GM12865 (cell line): ENCODE results near the gene FHIT.

Experiments used
- DNase-seq: peaks from one replicate; pipeline ENCODE4 v3.0.0; 2010; ENCODE audit warnings: low read depth
- H3K4me3 ChIP-seq: 2 replicates; pipeline ENCODE4 v1.5.1; 2011; ENCODE audit warnings: mild to moderate bottlenecking, low read depth, low read length, control low read depth
- TF ChIP-seq, protein P1 (sequence below): IDR thresholded peaks from 2 replicates; pipeline ENCODE4 v1.5.1; 2011; ENCODE audit warnings: low read length, control low read depth, low read depth, inconsistent platforms; ENCODE audit not compliant: insufficient read depth; ENCODE audit errors: missing control alignments

FHIT gene

DNA sequence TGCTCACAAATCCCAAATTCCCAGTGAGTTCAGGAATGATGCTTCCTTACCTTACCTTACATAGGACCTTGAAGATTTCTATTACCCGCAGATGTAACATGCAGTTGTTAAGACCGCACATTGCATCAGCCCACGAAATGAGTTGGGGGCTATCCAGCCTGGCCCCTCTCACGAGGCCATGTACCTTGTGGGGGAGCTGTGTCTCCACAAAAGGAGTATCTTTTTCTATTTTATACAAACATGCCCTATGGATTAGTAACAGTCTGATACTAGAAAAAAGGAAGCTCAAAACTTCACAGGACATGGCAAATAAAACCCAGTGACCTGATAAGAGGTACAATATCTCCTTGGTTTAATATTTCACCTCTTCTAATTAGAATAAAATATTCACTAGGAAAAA is 1114.7 kb downstream of the FHIT start:
- H3K4me3 ChIP-seq, result no peak overlapping the region
- DNase-seq, result no peak
- TF ChIP-seq, protein P1, sequence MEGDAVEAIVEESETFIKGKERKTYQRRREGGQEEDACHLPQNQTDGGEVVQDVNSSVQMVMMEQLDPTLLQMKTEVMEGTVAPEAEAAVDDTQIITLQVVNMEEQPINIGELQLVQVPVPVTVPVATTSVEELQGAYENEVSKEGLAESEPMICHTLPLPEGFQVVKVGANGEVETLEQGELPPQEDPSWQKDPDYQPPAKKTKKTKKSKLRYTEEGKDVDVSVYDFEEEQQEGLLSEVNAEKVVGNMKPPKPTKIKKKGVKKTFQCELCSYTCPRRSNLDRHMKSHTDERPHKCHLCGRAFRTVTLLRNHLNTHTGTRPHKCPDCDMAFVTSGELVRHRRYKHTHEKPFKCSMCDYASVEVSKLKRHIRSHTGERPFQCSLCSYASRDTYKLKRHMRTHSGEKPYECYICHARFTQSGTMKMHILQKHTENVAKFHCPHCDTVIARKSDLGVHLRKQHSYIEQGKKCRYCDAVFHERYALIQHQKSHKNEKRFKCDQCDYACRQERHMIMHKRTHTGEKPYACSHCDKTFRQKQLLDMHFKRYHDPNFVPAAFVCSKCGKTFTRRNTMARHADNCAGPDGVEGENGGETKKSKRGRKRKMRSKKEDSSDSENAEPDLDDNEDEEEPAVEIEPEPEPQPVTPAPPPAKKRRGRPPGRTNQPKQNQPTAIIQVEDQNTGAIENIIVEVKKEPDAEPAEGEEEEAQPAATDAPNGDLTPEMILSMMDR, result no peak

DNA sequence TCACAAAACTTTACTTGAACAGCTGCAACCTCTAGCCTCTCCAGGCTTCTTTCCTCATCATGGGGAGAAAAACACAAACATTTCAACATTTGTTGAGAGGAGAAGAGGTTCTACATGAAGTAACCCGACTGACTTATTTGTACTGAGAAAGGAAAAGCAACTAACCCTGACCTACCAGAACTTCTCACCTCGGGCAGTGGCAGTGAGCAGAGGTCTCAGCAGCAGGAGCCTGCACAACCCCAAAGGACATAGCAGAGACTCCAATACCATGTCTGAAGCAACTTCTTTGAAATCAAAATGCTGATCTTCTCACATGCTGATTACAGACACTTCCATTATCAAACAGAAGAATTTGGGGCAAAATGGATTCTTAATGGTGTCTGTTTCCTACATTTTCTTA is 1115.8 kb downstream of the FHIT start:
- no peak for DNase-seq
- H3K4me3 ChIP-seq, result no peak overlapping the region
- TF ChIP-seq, protein P1, result no peak

GRCh38 chr3:60133269-60134162 is 1117.7 kb downstream of the FHIT start:
- DNase-seq, result no peak
- no peak overlapping the region for H3K4me3 ChIP-seq
- TF ChIP-seq, protein P1, result no peak

DNA sequence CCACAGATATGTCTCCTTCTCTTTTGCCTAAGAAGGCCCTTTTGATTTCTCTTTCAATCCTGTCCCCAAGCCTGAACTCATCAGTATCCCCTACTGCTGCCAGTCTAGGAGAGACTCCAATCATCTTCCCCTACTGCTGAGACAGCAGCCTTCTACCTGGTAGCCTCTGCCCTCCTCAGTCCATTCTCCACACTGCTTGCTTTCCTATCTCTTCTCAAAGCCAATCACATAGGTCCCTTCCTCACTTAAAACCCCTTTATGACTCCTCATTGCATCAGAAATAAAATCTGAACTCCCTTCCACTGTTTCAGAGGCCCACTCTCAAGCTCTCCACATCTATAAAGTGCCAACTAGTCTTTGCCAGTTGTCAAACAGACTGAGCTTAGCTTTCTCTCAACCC is 1119.6 kb downstream of the FHIT start:
- H3K4me3 ChIP-seq, result no peak overlapping the region
- DNase-seq, result no peak
- TF ChIP-seq, protein P1, result no peak

GRCh38 chr3:60126511-60127304 is 1124.5 kb downstream of the FHIT start:
- TF ChIP-seq, protein P1, result no peak
- DNase-seq, result no peak

DNA sequence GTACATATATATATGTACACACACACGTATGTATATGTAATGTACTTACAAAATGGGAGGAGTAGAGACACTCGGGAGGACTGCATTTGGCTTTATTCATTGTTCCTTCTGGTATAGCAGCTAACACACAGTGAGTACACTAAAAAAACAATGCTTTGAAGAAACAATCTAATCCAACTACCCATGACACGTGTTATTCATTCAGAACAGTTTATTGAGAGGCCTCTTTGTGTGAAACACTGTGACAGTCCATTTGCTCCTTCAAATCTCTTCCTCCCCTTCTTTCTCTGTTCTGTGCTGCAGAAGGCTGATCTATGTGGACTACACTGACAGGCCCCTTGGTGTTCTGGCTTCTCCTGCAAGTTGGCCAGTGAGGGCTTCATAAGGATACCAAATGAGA is 1125.6 kb downstream of the FHIT start:
- no peak for DNase-seq
- TF ChIP-seq, protein P1, result no peak
- H3K4me3 ChIP-seq, result no peak overlapping the region

More at GRCh38 chr3:60126511-60127304, 1124.5 kb downstream of the FHIT start:
- H3K4me3 ChIP-seq, result no peak overlapping the region
